ENCODE results near the gene TMEM214.

- TF ChIP-seq CTCF (conservative IDR thresholded peaks at IDR 0.05 in 1 of 2, IDR thresholded peaks at IDR 0.05 in 1 of 2; ENCODE audit: extremely low read depth in 1 of 2, insufficient read depth in 1 of 2, low read depth in 1 of 2, low read length in 2 of 2) (no peak), EZH2 (IDR thresholded peaks at IDR 0.05; ENCODE audit: borderline replicate concordance, low read length) (no peak)
These were observed 40.2 kb downstream of the TMEM214 start for GRCh38 chr2:27072920-27073319.
